OCI-LY7 (cell line): Measurements from ENCODE around the gene NAGLU. TPM values are rescaled to one million over a fixed set of nuclear protein-coding genes. Genes with fewer than 3 reads are reported as not detected.

Experiments used
- BruUV-seq: library from RNA; stranded (reverse); fragments of 400-500 nt; replicated peaks from 2 replicates; lab custom pipeline; 2021; lab: Mats Ljungman, UMichigan
- CTCF ChIA-PET: fragments of 300-600 bp; sonication (Branson Sonifier 250); formaldehyde crosslinking; loops from one replicate; lab custom pipeline; 2022; ENCODE audit warnings: antibody characterized with exemption; ENCODE audit not compliant: unreplicated experiment; lab: Charles Lee
- POLR2A ChIA-PET: fragments of 300-600 bp; sonication (Branson Sonifier 250); formaldehyde crosslinking; loops from one replicate; lab custom pipeline; 2022; ENCODE audit warnings: antibody characterized with exemption; lab: Charles Lee
- DNase-seq: peaks from one replicate; pipeline ENCODE4 v3.0.0-alpha.2; 2015; ENCODE audit warnings: low spot score
- H2AFZ ChIP-seq: fragments of 200-600 bp; sonication (generic), shearing (Covaris generic); 2 replicates; pipeline ENCODE4 v1.6.1; 2014; ENCODE audit warnings: mild to moderate bottlenecking, antibody characterized with exemption, low read length, moderate library complexity
- H3K27ac ChIP-seq: fragments of 200-600 bp; sonication (generic); 2 replicates; pipeline ENCODE4 v1.5.1; 2014; ENCODE audit warnings: mixed run types, low read depth, mild to moderate bottlenecking, moderate library complexity, low read length, inconsistent platforms; ENCODE audit not compliant: poor library complexity, severe bottlenecking
- H3K36me3 ChIP-seq: fragments of 200-600 bp; sonication (generic); 2 replicates; pipeline ENCODE4 v1.6.1; 2014; ENCODE audit warnings: mild to moderate bottlenecking, antibody characterized with exemption, low read length, moderate library complexity, mixed read lengths; ENCODE audit not compliant: insufficient read depth
- H3K4me1 ChIP-seq: fragments of 200-600 bp; sonication (generic); 2 replicates; pipeline ENCODE4 v1.5.1; 2014; ENCODE audit warnings: mild to moderate bottlenecking, low read length; ENCODE audit not compliant: insufficient read depth, poor library complexity, severe bottlenecking
- H3K4me2 ChIP-seq: fragments of 200-600 bp; sonication (generic); 2 replicates; pipeline ENCODE4 v1.6.1; 2014; ENCODE audit warnings: mild to moderate bottlenecking, low read length
- H3K4me3 ChIP-seq: fragments of 200-600 bp; sonication (generic); 2 replicates; pipeline ENCODE4 v1.5.1; 2014; ENCODE audit warnings: mild to moderate bottlenecking, low read depth, low read length; ENCODE audit not compliant: poor library complexity, severe bottlenecking
- H3K79me2 ChIP-seq: fragments of 200-600 bp; sonication (generic); 2 replicates; pipeline ENCODE4 v1.6.1; 2016; ENCODE audit warnings: low read depth, mild to moderate bottlenecking, low read length, moderate library complexity, mixed read lengths; ENCODE audit not compliant: insufficient read depth
- H3K9me2 ChIP-seq: fragments of 200-600 bp; sonication (generic); 2 replicates; pipeline ENCODE4 v1.6.1; 2016; ENCODE audit warnings: mild to moderate bottlenecking, low read length, mixed read lengths; ENCODE audit not compliant: insufficient read depth
- H3K9me3 ChIP-seq: fragments of 200-600 bp; sonication (generic); 2 replicates; pipeline ENCODE4 v1.6.1; 2014; ENCODE audit warnings: mild to moderate bottlenecking, mixed run types, low read length, mixed read lengths
- H4K20me1 ChIP-seq: fragments of 200-600 bp; sonication (generic); 2 replicates; pipeline ENCODE4 v1.6.1; 2014; ENCODE audit warnings: mild to moderate bottlenecking, antibody characterized with exemption, low read length, moderate library complexity, mixed read lengths; ENCODE audit not compliant: insufficient read depth
- EZH2phosphoT487 ChIP-seq: fragments of 200-600 bp; sonication (generic); IDR thresholded peaks from 2 replicates; pipeline ENCODE4 v1.6.1; 2018; ENCODE audit warnings: low read depth, borderline replicate concordance, mild to moderate bottlenecking, mixed run types, antibody characterized with exemption, low read length, moderate library complexity, mixed read lengths
- intact Hi-C: fragments of 100-400 bp; cut with micrococcal nuclease; formaldehyde crosslinking; loops from one replicate; pipeline ENCODE4 v1.10.0; 2022; ENCODE audit not compliant: unreplicated experiment
- total RNA-seq, 2 experiments: library from RNA; depleted of rRNA in 1 of 2; stranded (reverse); fragments of >200 nt in 1 of 2; shearing (Covaris generic) in 1 of 2; gene quantifications; 2 replicates each; pipeline ENCODE4 v1.2.3, GENCODE V29; 2014 to 2022
- TF ChIP-seq, protein P1 (sequence below): fragments of 200-600 bp; sonication (generic); conservative IDR thresholded peaks from 2 replicates; pipeline ENCODE4 v1.5.1; 2014; ENCODE audit warnings: mild to moderate bottlenecking, antibody characterized with exemption, low read length, moderate library complexity, mixed read lengths

Gene NAGLU
- total RNA-seq, 2 experiments from 2014 or later: 37.6 to 42.8 TPM

- ChIA-PET CTCF (interaction anchor here (0.8 to 1.8 kb wide), 2 partner anchors 9 to 19 kb away, joined by 3 to 8 read pairs; partner anchors contain the start of gene PSMC3IP), POLR2A (interaction anchor here (1.1 kb wide), 1 partner anchor 13 kb away, joined by 3 read pairs; no protein-coding TSS in a partner anchor)
- Histone ChIP-seq H4K20me1 (no peaks in the 10 kb centered on the region), H3K4me3 (no peak overlapping the region), H3K79me2 (peaks cover 20% of the 10 kb centered on the region), H3K36me3 (peaks cover 90% of the 10 kb centered on the region), H3K27ac (no peak overlapping the region), H3K9me2 (no peaks in the 10 kb centered on the region), H2AFZ (no peak overlapping the region), H3K4me1 (peaks cover 25% of the 10 kb centered on the region), H3K4me2 (no peak overlapping the region; the same call in 1 of the 2 replicates), H3K9me3 (no peaks in the 10 kb centered on the region)
- TF ChIP-seq, protein P1, sequence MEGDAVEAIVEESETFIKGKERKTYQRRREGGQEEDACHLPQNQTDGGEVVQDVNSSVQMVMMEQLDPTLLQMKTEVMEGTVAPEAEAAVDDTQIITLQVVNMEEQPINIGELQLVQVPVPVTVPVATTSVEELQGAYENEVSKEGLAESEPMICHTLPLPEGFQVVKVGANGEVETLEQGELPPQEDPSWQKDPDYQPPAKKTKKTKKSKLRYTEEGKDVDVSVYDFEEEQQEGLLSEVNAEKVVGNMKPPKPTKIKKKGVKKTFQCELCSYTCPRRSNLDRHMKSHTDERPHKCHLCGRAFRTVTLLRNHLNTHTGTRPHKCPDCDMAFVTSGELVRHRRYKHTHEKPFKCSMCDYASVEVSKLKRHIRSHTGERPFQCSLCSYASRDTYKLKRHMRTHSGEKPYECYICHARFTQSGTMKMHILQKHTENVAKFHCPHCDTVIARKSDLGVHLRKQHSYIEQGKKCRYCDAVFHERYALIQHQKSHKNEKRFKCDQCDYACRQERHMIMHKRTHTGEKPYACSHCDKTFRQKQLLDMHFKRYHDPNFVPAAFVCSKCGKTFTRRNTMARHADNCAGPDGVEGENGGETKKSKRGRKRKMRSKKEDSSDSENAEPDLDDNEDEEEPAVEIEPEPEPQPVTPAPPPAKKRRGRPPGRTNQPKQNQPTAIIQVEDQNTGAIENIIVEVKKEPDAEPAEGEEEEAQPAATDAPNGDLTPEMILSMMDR: no peak
- no peak for TF ChIP-seq EZH2phosphoT487
- BruUV-seq: no TSS peak
- DNase-seq: no peak
- intact Hi-C loops: no loop called here
Observed at GRCh38 chr17:42568341-42569111, 32.5 kb downstream of the NAGLU start.

DNA sequence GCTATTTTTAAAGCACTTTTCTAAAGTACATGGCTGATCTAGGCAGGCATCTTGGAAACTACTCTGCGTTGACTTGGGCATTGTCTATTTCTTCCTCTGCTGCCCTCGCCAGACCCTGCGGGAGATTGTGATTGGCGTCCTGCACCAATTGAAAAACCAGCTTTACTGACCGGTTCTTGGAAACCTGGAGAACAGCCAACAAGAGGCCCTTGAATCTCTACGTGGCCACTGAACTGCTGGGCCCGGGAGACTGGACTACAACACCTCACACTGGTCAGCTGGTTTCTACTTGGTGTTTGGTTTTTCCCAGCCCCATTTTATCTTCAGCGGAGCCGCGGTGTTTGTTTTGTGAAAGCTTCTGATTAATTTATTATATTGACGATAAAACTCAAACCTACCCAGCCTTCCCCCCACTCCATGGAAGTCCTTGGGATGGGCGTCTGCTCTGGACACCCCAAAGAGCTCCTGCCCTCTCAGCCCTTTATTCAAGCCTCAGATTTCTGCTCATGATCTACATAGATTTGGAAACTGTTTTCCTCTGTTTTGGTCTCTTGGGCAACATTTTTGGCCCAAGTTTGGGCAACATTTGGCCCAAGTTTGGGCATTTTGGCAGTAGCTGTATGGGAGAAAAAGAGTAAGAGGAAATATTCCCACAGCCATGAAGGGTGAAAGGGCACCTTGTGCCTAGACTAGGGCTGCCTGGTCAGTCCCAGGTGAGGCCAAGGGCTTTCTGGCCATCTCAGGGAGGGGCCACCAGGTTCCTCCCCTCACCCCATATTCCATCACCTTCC, 35.6 kb downstream of the NAGLU start:
- no peak overlapping the region for H3K4me2 ChIP-seq
- peaks cover 30% of the 10 kb centered on the region for H3K79me2 ChIP-seq
- no peak for TF ChIP-seq EZH2phosphoT487
- TF ChIP-seq, protein P1: no peak
- peaks cover 88% of the 10 kb centered on the region for H3K36me3 ChIP-seq
- H3K4me1 ChIP-seq: peaks cover 30% of the 10 kb centered on the region
- ChIA-PET POLR2A (no interaction called here), CTCF (no interaction called here)
- no peaks in the 10 kb centered on the region for H3K9me3 ChIP-seq
- BruUV-seq: TSS peak; percentile 37
- H3K27ac ChIP-seq: no peak overlapping the region
- DNase-seq: no peak
- intact Hi-C loops: loop anchor here (10.0 kb wide), 1 partner anchor 253 kb away; the partner anchor contains the start of gene BECN1
- H4K20me1 ChIP-seq: peaks cover 4% of the 10 kb centered on the region; the same call in 1 of the 2 replicates
- H3K4me3 ChIP-seq: no peak overlapping the region
- no peak overlapping the region for H2AFZ ChIP-seq
- no peaks in the 10 kb centered on the region for H3K9me2 ChIP-seq
